Duodenal mucosa (tissue), 2 donors: ENCODE measurements around the gene PAMR1.

Experiments used
- H3K27ac ChIP-seq: one replicate; pipeline ENCODE4 v1.7.0; 2013; ENCODE audit warnings: low read depth, low read length
- H3K27me3 ChIP-seq, 2 donors: one replicate each; pipeline ENCODE4 v1.7.0; 2013; ENCODE audit warnings: low read length in 2 of 2, control low read depth in 1 of 2; ENCODE audit not compliant: insufficient read depth in 2 of 2, control insufficient read depth in 1 of 2
- H3K36me3 ChIP-seq, 2 donors: one replicate each; pipeline ENCODE4 v1.7.0; 2013; ENCODE audit warnings: low read length in 2 of 2, control low read depth in 1 of 2; ENCODE audit not compliant: insufficient read depth in 2 of 2, control insufficient read depth in 1 of 2
- H3K4me1 ChIP-seq, 2 donors: one replicate each; pipeline ENCODE4 v1.7.0; 2013; ENCODE audit warnings: low read length in 2 of 2, control low read depth in 1 of 2; ENCODE audit not compliant: insufficient read depth in 2 of 2, control insufficient read depth in 1 of 2
- H3K4me3 ChIP-seq, 2 donors: one replicate each; pipeline ENCODE4 v1.7.0; 2013; ENCODE audit warnings: low read length in 2 of 2, low read depth in 1 of 2
- H3K9ac ChIP-seq, 2 donors: one replicate each; pipeline ENCODE4 v1.7.0; 2013; ENCODE audit warnings: low read length in 2 of 2, low read depth in 1 of 2
- H3K9me3 ChIP-seq, 2 donors: one replicate each; pipeline ENCODE4 v1.7.0; 2013; ENCODE audit warnings: low read length in 2 of 2, control low read depth in 1 of 2; ENCODE audit not compliant: control insufficient read depth in 1 of 2

The PAMR1 gene

DNA sequence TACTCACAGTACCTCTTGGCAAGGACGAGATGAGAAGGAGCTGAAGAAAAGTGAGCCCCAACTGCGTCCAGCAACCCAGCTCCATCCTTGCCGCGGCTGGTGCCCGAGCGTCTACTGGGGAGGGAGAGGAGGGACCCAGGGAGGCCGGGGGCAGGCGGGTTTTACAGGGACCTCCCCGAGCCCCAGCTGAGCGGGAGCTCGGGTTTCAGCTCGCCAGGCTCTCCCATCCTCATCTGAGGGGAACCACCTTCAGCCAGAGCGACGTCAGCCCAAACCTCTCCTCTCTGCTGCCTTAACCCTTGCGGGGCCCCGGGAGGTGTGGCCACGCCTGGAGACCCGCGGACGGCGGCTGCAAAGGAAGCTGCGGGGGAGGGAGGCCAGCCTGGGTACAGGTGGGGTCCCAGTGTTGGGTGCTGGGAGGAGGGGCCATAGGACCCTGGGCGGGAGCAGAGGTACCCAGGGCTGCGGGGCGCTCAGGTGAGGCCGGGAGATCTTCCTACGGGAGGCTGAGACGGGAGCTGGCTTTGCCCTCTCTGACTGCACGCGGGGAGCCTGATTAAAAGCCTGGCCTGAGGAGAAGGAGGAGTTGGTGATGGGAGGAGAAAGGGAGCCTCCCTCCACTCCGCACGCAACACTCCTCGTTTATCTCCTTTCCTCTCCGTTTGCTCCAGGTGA lies at the start of gene PAMR1:
Gene PAMR1 (minus strand): TSS at position 116 of the 675 bp plus-strand sequence. CDS start 31 bp downstream, at position 85.
- Histone ChIP-seq H3K27me3 (peaks cover 24 to 44% of the 10 kb centered on the region in 2 donors), H3K9ac (peak within 1 kb of the TSS; percentile 7 to 28), H3K4me1 (no peaks in the 10 kb centered on the region), H3K4me3 (peak within 1 kb of the TSS; percentile 4 to 36), H3K36me3 (no peaks in the 10 kb centered on the region), H3K9me3 (no peaks in the 10 kb centered on the region), H3K27ac (no peak within 1 kb of the TSS)

DNA sequence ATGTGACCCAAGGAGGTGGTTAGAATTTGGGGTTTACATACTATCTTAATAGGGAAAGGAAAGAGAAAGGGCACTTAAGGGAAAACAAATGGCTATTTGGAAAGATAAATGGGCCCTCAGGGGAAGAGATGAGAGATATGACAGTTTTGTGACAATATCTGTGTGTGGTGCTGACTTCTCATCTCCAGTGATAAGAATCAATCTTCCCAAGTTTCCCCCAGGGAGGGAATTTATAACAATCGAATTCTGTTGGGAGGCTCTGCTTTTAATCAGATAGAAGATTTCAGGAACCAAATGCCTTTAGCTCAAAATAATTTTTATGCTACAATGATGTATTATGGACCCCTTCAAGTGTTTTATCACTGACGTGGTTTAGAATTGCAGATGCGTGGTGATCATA lies 46.3 kb upstream of the PAMR1 start:
- no peaks in the 10 kb centered on the region for H3K36me3 ChIP-seq
- no peak overlapping the region for H3K9ac ChIP-seq
- H3K4me3 ChIP-seq, result no peak overlapping the region
- H3K27ac ChIP-seq, result no peak overlapping the region
- H3K27me3 ChIP-seq, result no peaks in the 10 kb centered on the region
- no peaks in the 10 kb centered on the region for H3K9me3 ChIP-seq
- no peaks in the 10 kb centered on the region for H3K4me1 ChIP-seq

DNA sequence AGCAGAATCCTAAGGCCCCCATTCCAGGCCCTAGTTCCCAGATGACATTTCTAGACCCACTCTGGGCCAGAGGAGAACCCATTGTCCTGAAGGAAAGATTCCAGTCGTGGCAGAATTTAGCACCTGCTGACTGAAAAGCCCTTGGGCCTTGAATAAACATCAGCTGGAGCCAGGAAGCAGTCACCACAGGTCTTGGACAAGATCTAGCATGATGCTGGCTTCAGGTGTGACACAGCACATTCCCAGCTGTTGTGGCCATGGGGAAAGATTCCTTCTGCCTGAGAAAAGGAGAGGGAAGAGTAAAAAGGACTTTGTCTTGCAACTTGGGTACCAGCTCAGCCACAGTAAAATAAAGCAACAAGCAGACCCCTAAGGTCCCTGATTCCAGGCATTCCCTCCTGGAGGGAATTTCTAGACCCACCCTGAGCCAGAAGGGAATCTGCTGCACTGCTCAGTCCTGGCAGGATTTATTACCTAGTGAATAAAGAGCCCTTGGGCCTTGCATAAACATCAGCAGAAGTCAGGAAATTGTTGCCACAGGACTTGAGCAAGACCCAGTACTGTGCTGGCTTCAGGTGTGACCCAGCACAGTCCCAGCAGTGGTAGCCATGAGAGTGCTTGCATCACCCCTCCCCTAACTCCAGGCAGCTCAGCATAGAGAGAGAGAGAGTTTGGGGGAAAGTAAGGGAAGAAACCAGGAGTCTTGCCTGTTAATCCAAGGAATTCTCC lies 42.5 kb upstream of the PAMR1 start:
- H3K9ac ChIP-seq, result no peak overlapping the region
- no peak overlapping the region for H3K4me3 ChIP-seq
- no peak overlapping the region for H3K27ac ChIP-seq

GRCh38 chr11:35566885-35567284 lies 41.5 kb upstream of the PAMR1 start:
- Histone ChIP-seq H3K9me3 (no peaks in the 10 kb centered on the region), H3K36me3 (no peaks in the 10 kb centered on the region), H3K27ac (no peak overlapping the region), H3K27me3 (peaks cover 0 to 3% of the 10 kb centered on the region in 2 donors), H3K4me3 (no peak overlapping the region), H3K4me1 (no peaks in the 10 kb centered on the region), H3K9ac (no peak overlapping the region)

More for the DNA sequence above, 42.5 kb upstream of the PAMR1 start:
- Histone ChIP-seq H3K36me3 (no peaks in the 10 kb centered on the region), H3K9me3 (no peaks in the 10 kb centered on the region), H3K4me1 (no peaks in the 10 kb centered on the region), H3K27me3 (no peaks in the 10 kb centered on the region)

DNA sequence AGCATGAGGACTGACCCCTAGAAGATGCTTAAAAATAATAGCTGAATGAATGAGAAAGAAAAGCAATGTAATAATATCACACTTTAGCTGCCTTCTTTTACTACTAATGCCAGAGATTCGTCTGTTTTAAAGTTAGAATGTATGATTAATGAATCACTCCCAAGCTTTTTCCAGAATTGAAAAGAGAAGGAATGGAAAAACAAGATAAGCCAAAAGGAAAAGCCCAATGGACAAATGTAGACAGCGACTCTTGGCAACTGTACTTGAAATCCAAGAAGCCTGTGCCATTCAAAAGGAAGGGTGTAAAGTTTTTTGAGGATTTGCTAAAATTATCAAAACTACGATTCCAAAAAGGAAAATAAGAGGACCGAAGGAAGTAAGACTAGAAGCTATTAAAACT lies 40.8 kb upstream of the PAMR1 start:
- no peak overlapping the region for H3K27ac ChIP-seq

GRCh38 chr11:35564245-35564595 lies 38.8 kb upstream of the PAMR1 start:
- Histone ChIP-seq H3K27me3 (peaks cover 0 to 7% of the 10 kb centered on the region in 2 donors), H3K4me1 (no peaks in the 10 kb centered on the region), H3K9me3 (no peaks in the 10 kb centered on the region), H3K4me3 (no peak overlapping the region), H3K9ac (no peak overlapping the region), H3K36me3 (no peaks in the 10 kb centered on the region), H3K27ac (no peak overlapping the region)

More for the DNA sequence above, 40.8 kb upstream of the PAMR1 start:
- no peaks in the 10 kb centered on the region for H3K36me3 ChIP-seq
- no peaks in the 10 kb centered on the region for H3K4me1 ChIP-seq
- no peak overlapping the region for H3K4me3 ChIP-seq
- no peaks in the 10 kb centered on the region for H3K9me3 ChIP-seq
- H3K9ac ChIP-seq, result no peak overlapping the region
- peaks cover 0 to 3% of the 10 kb centered on the region in 2 donors for H3K27me3 ChIP-seq

DNA sequence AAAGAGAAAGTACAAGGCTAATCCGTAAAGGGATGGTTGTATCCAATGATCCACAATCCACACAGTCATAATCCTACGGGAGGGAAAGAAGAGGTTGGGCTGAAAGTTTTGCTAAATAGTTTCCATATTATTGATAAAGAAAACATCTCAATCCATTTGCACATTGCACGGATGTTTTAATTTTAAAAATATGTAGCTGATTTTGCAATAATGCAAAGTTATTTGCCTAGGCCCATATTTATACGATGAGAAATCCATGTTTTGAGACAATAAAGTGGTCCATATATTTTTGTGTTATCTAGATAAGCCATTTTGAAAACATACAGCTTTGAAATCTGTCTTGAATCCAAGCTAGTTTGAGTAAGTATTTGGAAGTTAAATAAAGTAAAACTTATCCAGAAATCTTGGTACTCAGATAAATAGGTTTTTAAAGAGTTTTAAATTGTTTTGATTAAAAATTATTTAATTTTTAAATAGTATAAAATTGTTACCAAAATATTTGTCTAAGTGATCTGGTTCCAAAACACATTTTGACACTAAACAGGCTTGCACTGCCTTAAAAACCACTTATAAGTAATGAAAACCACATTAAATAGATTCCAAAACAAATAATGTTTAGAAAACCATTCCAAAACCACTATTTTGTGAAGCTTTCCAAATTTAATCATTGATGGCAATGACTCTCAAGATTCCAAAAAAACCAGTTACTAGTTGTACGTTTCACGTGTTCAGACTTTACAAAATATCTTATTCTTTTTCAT lies 38.2 kb upstream of the PAMR1 start:
- Histone ChIP-seq H3K4me1 (no peaks in the 10 kb centered on the region), H3K27me3 (peaks cover 0 to 7% of the 10 kb centered on the region in 2 donors), H3K9me3 (no peaks in the 10 kb centered on the region), H3K36me3 (no peaks in the 10 kb centered on the region), H3K27ac (no peak overlapping the region), H3K4me3 (no peak overlapping the region), H3K9ac (no peak overlapping the region)

DNA sequence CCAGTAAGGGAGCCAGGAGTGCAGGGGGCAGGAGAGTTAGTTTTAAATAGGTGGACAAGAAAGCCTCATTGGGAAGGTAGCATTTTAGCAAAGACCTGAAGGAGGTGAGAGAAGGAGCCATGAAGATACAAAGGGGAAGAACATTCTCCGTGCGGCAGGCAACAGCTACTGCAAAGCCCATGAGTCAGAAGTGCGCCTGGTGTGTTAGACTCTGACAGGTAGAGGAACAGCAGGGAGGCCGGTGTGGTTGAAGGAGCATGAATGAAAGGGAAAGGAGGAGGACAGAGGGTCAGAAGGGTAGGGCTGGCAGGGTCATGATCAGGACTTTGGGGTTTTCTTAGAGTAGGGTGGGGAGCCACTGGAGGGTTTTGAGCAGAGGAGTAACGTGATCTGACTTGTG lies 34.5 kb upstream of the PAMR1 start:
- Histone ChIP-seq H3K36me3 (no peaks in the 10 kb centered on the region), H3K9me3 (no peaks in the 10 kb centered on the region), H3K4me3 (no peak overlapping the region), H3K27me3 (peaks cover 0 to 7% of the 10 kb centered on the region in 2 donors), H3K9ac (no peak overlapping the region), H3K27ac (no peak overlapping the region), H3K4me1 (no peaks in the 10 kb centered on the region)

DNA sequence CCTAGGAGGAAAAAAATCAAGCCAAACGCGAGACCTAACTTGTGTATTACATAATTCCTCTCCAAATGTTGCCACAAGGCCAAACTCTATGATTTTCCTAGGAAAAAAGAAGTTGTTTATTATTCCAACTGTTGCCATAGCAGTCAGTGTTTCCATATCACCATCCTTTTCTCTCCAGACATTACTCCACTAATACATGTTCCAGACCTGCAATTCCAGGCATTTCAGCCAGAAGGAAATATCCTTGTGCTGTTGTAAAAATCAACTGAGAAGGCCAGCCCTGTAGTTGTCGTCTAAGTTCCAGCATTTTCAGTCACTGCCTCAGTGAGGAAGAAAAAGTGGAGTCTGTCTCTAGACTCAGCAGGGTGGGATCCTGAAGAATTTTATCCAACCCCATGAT lies 33.1 kb upstream of the PAMR1 start:
- peaks cover 0 to 7% of the 10 kb centered on the region in 2 donors for H3K27me3 ChIP-seq
- no peak overlapping the region for H3K4me3 ChIP-seq
- H3K9ac ChIP-seq, result no peak overlapping the region
- H3K4me1 ChIP-seq, result no peaks in the 10 kb centered on the region
- no peaks in the 10 kb centered on the region for H3K9me3 ChIP-seq
- no peak overlapping the region for H3K27ac ChIP-seq
- H3K36me3 ChIP-seq, result no peaks in the 10 kb centered on the region

- no peaks in the 10 kb centered on the region for H3K9me3 ChIP-seq
- H3K4me3 ChIP-seq, result no peak overlapping the region
- peaks cover 0 to under 1% of the 10 kb centered on the region in 2 donors for H3K27me3 ChIP-seq
- H3K27ac ChIP-seq, result no peak overlapping the region
- H3K4me1 ChIP-seq, result no peaks in the 10 kb centered on the region
- no peaks in the 10 kb centered on the region for H3K36me3 ChIP-seq
- H3K9ac ChIP-seq, result no peak overlapping the region
Observed at GRCh38 chr11:35555488-35555887, 30.1 kb upstream of the PAMR1 start.
